Heart right ventricle (tissue), 16 donors: ENCODE results near the gene POU3F3. TPM values are rescaled to one million over a fixed set of nuclear protein-coding genes. Genes with fewer than 3 reads are reported as not detected.

Source experiments
- ATAC-seq, 8 donors: fragments of 200-7000 bp; cut with Tn5 transposase; one replicate each; pipeline ENCODE4 v1.9.1; 2020; ENCODE audit warnings: mild to moderate bottlenecking in 8 of 8, moderate library complexity in 8 of 8, moderate number of reproducible peaks in 1 of 8
- DNase-seq, 2 donors: peaks; one replicate each; pipeline ENCODE4 v3.0.0-alpha.2; 2020
- H3K27ac ChIP-seq, 10 donors: fragments of 200-600 bp; sonication (generic) in 2 of 10; one replicate each; pipeline versions ENCODE4 v1.5.0 to v1.8.0; 2020 to 2022; ENCODE audit warnings: mild to moderate bottlenecking in 3 of 10
- H3K27me3 ChIP-seq, 7 donors: fragments of 200-600 bp; one replicate each; pipeline ENCODE4 v1.8.0; 2021 to 2022; ENCODE audit warnings: mild to moderate bottlenecking in 2 of 7
- H3K36me3 ChIP-seq, 9 donors: fragments of 200-600 bp; sonication (generic) in 1 of 9; one replicate each; pipeline versions ENCODE4 v1.5.0 to v1.8.0; 2020 to 2022; ENCODE audit warnings: mild to moderate bottlenecking in 2 of 9
- H3K4me1 ChIP-seq, 9 donors: fragments of 200-600 bp; sonication (generic) in 1 of 9; one replicate each; pipeline versions ENCODE4 v1.5.0 to v1.8.0; 2020 to 2022; ENCODE audit warnings: mild to moderate bottlenecking in 4 of 9
- H3K4me3 ChIP-seq, 10 donors: fragments of 200-600 bp; sonication (generic) in 2 of 10; one replicate each; pipeline versions ENCODE4 v1.5.0 to v1.8.0; 2020 to 2022; ENCODE audit warnings: mild to moderate bottlenecking in 7 of 10, moderate library complexity in 2 of 10
- H3K9me3 ChIP-seq, 11 donors: fragments of 200-600 bp in 10 of 11; sonication (generic) in 2 of 11; one replicate each; pipeline versions ENCODE4 v1.5.0 to v1.8.0; 2013 to 2022; ENCODE audit warnings: mild to moderate bottlenecking in 2 of 11, control low read depth in 1 of 11, moderate library complexity in 1 of 11
- WGBS, 2 donors: extraction: QIAGEN DNeasy Blood & Tissue Kit; methylation state at CpG; one replicate each; pipeline ENCODE4 v1.1.7; 2013; ENCODE audit warnings: inconsistent platforms in 1 of 2; 5-methylcytosine and 5-hydroxymethylcytosine counted together
- intact Hi-C, 10 donors: fragments of 100-400 bp; cut with DNase I; formaldehyde crosslinking; loops; one replicate each; pipeline versions ENCODE4 v1.11.1 to v1.14.2; 2022
- polyA plus RNA-seq, 2 donors: library from polyadenylated mRNA; stranded (reverse); fragments of 200-250 nt; gene quantifications; one replicate each; pipeline ENCODE4 v1.2.3, GENCODE V29; 2013
- total RNA-seq, 10 donors: library from RNA; stranded (reverse); fragmentation: NEBNext Ultra II Directional in 3 of 10; extraction: Animal tissue kit (Norgen Biotek cat#: 25700) in 3 of 10; gene quantifications; one replicate each; pipeline versions ENCODE4 v1.2.1 to v1.2.4, GENCODE V29; 2021 to 2023
- TF ChIP-seq, protein P1 (sequence below), 9 donors: fragments of 200-600 bp; sonication (generic) in 2 of 9; IDR thresholded peaks; one replicate each; pipeline versions ENCODE4 v1.5.0 to v1.8.0; 2021 to 2022; ENCODE audit warnings: antibody characterized with exemption in 9 of 9, mild to moderate bottlenecking in 5 of 9, moderate library complexity in 1 of 9
- donor health status: Arrhythmogenic right ventricular cardiomyopathy.
- donor health status: ischemic (EF 13 %, LVEDD 7.1; RV severe dilation, severe dysfunction).
- donor health status: healthy with polysubstance abuse.
- donor health status: DM: no; HTN: yes; CAD: no.
- donor health status: DM: no; HTN: no; CAD: no.
- donor health status: ischemic (EF 25% LVEDD 6.9; RV normal size, moderate dysfunction).
- donor health status: ischemic (EF 25% LVEDD 5.7; RV mildly dilated, moderate dysfunction).
- donor health status: healthy.
- donor health status: DM: yes; HTN: yes; CAD: no.
- donor health status: Ischemic cardiomyopathy.
- donor health status: ischemic (EF 35%, LVEDD 5.7; RV mildly dilated, moderate dysfunction).
- donor health status: nonischemic (EF 11% LVEDD 7.7; RV severe dilation, severe dysfunction).
- donor health status: DM: yes; HTN: yes; CAD: no.
- donor health status: PGD.
- donor health status: ischemic (EF 29% LVEDD 5.4; RV normal size, mild dysfunction).
- donor health status: nonischemic (EF 23%, LVEDD 6.1; RV moderate dilation, normal function).

Gene POU3F3
- total and polyA plus RNA-seq, 12 donors = 0.04 to 0.61 (median 0.12) TPM; not detected in 5

DNA sequence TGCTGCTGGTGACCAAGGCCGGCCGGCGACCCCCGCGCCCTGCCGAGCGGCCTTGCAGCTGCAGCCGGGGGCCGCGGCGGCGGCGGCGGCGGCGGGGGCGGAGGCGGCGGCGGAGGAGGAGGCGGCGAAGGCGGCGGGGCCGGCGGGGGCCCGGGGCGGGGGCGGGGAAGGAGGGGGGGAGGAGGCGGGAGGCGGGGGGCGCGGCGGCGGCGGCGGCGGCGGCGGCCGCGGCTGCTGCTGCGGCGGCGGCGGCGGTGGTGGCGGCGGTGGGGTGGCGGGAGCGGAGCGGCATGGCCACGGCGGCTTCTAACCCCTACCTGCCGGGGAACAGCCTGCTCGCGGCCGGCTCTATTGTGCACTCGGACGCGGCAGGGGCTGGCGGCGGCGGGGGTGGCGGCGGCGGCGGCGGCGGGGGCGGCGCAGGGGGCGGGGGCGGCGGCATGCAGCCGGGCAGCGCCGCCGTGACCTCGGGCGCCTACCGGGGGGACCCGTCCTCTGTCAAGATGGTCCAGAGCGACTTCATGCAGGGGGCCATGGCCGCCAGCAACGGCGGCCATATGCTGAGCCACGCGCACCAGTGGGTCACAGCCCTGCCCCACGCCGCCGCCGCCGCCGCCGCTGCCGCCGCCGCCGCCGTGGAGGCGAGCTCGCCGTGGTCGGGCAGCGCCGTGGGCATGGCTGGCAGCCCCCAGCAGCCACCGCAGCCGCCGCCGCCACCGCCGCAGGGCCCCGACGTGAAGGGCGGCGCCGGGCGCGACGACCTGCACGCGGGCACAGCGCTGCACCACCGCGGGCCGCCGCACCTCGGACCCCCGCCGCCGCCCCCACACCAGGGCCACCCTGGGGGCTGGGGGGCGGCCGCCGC, 1.5 kb downstream of the POU3F3 start:
- Histone ChIP-seq H3K4me3 (peak overlapping the region in 3 of 10 donors; percentile 48 to 56 (median 55)), H3K36me3 (no peaks in the 10 kb centered on the region), H3K9me3 (no peaks in the 10 kb centered on the region), H3K4me1 (peaks cover 2 to 46% (median 38%) of the 10 kb centered on the region in 9 donors), H3K27me3 (peaks cover 45 to 90% (median 88%) of the 10 kb centered on the region in 7 donors), H3K27ac (no peak overlapping the region)
- ATAC-seq = no peak
- TF ChIP-seq, protein P1, sequence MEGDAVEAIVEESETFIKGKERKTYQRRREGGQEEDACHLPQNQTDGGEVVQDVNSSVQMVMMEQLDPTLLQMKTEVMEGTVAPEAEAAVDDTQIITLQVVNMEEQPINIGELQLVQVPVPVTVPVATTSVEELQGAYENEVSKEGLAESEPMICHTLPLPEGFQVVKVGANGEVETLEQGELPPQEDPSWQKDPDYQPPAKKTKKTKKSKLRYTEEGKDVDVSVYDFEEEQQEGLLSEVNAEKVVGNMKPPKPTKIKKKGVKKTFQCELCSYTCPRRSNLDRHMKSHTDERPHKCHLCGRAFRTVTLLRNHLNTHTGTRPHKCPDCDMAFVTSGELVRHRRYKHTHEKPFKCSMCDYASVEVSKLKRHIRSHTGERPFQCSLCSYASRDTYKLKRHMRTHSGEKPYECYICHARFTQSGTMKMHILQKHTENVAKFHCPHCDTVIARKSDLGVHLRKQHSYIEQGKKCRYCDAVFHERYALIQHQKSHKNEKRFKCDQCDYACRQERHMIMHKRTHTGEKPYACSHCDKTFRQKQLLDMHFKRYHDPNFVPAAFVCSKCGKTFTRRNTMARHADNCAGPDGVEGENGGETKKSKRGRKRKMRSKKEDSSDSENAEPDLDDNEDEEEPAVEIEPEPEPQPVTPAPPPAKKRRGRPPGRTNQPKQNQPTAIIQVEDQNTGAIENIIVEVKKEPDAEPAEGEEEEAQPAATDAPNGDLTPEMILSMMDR (IDR thresholded peaks at IDR 0.05) = no peak
- 1% methylated on average over 37 to 117 of the region's 135 CpGs for WGBS, 2 donors
- no peak for DNase-seq
- intact Hi-C loops = no loop called here

DNA sequence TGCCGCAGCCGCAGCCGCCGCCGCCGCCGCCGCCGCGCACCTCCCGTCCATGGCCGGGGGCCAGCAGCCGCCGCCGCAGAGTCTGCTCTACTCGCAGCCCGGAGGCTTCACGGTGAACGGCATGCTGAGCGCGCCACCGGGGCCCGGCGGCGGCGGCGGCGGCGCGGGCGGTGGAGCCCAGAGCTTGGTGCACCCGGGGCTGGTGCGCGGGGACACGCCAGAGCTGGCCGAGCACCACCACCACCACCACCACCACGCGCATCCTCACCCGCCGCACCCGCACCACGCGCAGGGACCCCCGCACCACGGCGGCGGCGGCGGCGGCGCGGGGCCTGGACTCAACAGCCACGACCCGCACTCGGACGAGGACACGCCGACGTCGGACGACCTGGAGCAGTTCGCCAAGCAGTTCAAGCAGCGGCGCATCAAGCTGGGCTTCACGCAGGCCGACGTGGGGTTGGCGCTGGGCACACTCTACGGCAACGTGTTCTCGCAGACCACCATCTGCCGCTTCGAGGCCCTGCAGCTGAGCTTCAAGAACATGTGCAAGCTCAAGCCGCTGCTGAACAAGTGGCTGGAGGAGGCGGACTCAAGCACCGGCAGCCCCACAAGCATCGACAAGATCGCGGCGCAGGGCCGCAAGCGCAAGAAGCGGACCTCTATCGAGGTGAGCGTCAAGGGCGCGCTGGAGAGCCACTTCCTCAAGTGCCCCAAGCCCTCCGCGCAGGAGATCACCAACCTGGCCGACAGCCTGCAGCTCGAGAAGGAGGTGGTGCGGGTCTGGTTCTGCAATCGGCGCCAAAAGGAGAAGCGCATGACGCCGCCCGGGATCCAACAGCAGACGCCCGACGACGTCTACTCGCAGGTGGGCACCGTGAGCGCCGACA, 2.4 kb downstream of the POU3F3 start:
- no peaks in the 10 kb centered on the region for H3K36me3 ChIP-seq
- WGBS, 2 donors = 2 to 6% methylated on average over 104 to 106 of the region's 106 CpGs
- ATAC-seq (no peak), DNase-seq (no peak)
- H3K9me3 ChIP-seq = no peaks in the 10 kb centered on the region
- H3K27me3 ChIP-seq = peaks cover 42 to 90% (median 88%) of the 10 kb centered on the region in 7 donors
- H3K4me1 ChIP-seq = peaks cover 2 to 46% (median 38%) of the 10 kb centered on the region in 9 donors
- H3K27ac ChIP-seq = no peak overlapping the region
- intact Hi-C loops = no loop called here
- peak overlapping the region in 2 of 10 donors; percentile 12 to 17 for H3K4me3 ChIP-seq
- TF ChIP-seq, protein P1 (IDR thresholded peaks at IDR 0.05) = no peak

DNA sequence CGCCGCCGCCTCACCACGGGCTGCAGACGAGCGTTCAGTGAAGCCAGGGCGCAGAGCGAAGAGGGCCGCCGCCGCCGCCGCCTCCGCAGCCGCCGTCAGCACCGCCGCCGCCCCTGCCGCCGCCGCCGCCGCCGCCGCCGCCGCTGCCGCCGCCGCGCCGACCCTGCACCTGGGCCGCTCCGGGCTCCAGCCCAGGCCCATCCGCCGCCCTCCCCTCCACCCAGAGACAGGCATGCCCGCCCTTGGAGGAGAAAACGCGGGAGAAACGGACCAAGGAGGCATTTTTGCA, 3.0 kb downstream of the POU3F3 start:
- no peak for ATAC-seq
- peaks cover 2 to 46% (median 35%) of the 10 kb centered on the region in 9 donors for H3K4me1 ChIP-seq
- peaks cover 48 to 90% (median 88%) of the 10 kb centered on the region in 7 donors for H3K27me3 ChIP-seq
- H3K4me3 ChIP-seq = peak overlapping the region in 3 of 10 donors; percentile 16 to 21 (median 17)
- H3K36me3 ChIP-seq = no peaks in the 10 kb centered on the region
- DNase-seq = no peak
- TF ChIP-seq, protein P1 (IDR thresholded peaks at IDR 0.05) = no peak
- intact Hi-C loops = no loop called here
- no peaks in the 10 kb centered on the region for H3K9me3 ChIP-seq
- WGBS, 2 donors = 1 to 5% methylated on average over 33 to 41 of the region's 41 CpGs
- H3K27ac ChIP-seq = no peak overlapping the region

DNA sequence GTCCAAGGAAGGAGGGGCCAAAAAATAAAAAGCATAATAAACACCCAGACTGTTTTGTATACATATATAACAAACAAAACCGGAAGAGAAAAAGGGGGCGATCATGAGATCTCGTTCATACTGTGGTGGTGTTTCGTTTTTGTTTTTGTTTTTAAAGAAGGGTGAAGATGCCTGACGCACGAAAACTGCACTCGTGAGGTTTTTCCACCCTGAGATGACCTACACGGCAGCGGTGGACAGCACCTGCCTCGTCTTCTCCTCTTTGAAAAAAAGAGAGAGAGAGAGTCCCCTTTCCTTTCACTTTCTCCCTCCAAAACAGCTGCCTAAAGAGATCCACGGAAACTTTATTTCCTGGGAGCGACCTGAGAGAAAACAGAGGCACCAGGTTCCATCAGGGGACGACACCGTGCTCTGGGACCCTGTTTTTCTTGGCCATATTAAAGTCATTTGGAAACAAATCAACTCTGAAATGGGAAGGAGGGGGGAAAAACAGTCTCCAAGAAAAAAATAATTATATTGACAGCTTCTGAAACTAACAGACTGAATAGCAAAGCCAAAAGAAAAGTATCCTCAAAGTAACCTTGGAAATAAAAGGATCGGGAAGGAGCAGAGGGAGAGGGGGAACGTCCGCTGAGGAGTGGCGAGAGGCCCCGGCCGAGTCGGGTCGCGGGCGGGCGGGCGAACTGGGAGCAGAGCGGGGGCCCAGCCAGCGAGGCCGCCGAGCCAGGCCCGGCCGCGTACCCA, 3.5 kb downstream of the POU3F3 start:
- ATAC-seq (no peak), DNase-seq (no peak)
- intact Hi-C loops = no loop called here
- Histone ChIP-seq H3K9me3 (no peaks in the 10 kb centered on the region), H3K4me1 (peaks cover 2 to 46% (median 34%) of the 10 kb centered on the region in 9 donors), H3K27ac (no peak overlapping the region), H3K27me3 (peaks cover 51 to 90% (median 88%) of the 10 kb centered on the region in 7 donors), H3K4me3 (peak overlapping the region in 3 of 10 donors; percentile 8 to 21 (median 16)), H3K36me3 (no peaks in the 10 kb centered on the region)
- TF ChIP-seq, protein P1 (IDR thresholded peaks at IDR 0.05) = no peak
- 4 to 14% methylated on average over 33 of the region's 33 CpGs for WGBS, 2 donors
